Uterus (tissue), 2 donors: ENCODE data around the gene DNAAF1.

Experiments
- CTCF ChIP-seq, 4 experiments: fragments of 200-600 bp in 2 of 4; fragments of 450-650 bp in 2 of 4; sonication (generic) in 2 of 4; IDR thresholded peaks; one replicate each; pipeline ENCODE4 v1.5.1; 2016 to 2019; ENCODE audit warnings: antibody characterized with exemption in 4 of 4, mild to moderate bottlenecking in 2 of 4, moderate library complexity in 1 of 4
- POLR2A ChIP-seq, 2 donors: fragments of 450-650 bp; IDR thresholded peaks; one replicate each; pipeline ENCODE4 v1.6.1; 2016; ENCODE audit warnings: antibody characterized with exemption in 2 of 2, mild to moderate bottlenecking in 1 of 2, moderate library complexity in 1 of 2

- TF ChIP-seq CTCF (IDR thresholded peaks at IDR 0.05) (no peak), POLR2A (IDR thresholded peaks at IDR 0.05) (no peak)
Measured at GRCh38 chr16:84156342-84156784, 11.3 kb downstream of the DNAAF1 start.
